ENCODE data around the gene SDR42E1. TPM values are rescaled to one million over a fixed set of nuclear protein-coding genes. Genes with fewer than 3 reads are reported as not detected.

SDR42E1 gene
- total RNA-seq, 1 experiment from 2014 or later, result 17.4 TPM

DNA sequence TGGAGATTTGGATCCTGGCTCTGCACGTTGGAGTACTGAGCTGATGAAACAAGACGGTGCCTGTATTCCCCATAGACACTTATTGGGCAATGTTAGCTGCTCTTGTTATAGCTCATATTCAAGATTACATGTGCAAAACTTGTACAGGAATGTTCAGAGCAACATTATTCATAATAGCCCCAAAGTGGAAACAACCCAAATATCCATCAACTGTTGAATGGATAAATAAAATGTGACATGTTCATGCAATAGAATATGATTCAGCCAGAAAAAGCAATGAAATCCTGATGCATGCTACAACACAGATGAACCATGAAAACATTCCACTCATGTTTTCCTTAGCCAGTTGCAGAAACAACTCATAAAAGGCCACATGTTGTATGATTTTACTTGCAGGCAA is 5.7 kb upstream of the SDR42E1 start:
- Histone ChIP-seq H3K4me2 (ENCODE audit: low read length) (no peak overlapping the region), H4K20me1 (ENCODE audit: insufficient read depth) (no peaks in the 10 kb centered on the region), H3K79me2 (ENCODE audit: insufficient read depth, low read length) (no peaks in the 10 kb centered on the region), H3K9me2 (ENCODE audit: insufficient read depth) (no peaks in the 10 kb centered on the region; the same call in 1 of the 2 replicates), H3K9me3 (ENCODE audit: control insufficient read depth in 1 of 2, insufficient read depth in 1 of 2, low read depth in 1 of 2, low read length in 2 of 2) (peaks cover 0 to 9% of the 10 kb centered on the region in 2 experiments; a peak in 1 of 4 replicates), H2AFZ (ENCODE audit: low read depth, low read length, poor library complexity, severe bottlenecking) (no peak overlapping the region), H3K4me3 (replicated peaks in 1 of 2; ENCODE audit: low read depth in 1 of 2, low read length in 2 of 2) (no peak overlapping the region), H3K36me3 (ENCODE audit: control insufficient read depth in 1 of 2, insufficient read depth in 2 of 2, low read length in 2 of 2) (no peaks in the 10 kb centered on the region), H3K27ac (ENCODE audit: low read depth, low read length) (no peak overlapping the region), H3K27me3 (ENCODE audit: insufficient read depth, low read length) (peaks cover 24% of the 10 kb centered on the region), H3K9ac (ENCODE audit: low read length) (no peak overlapping the region), H3K4me1 (ENCODE audit: control insufficient read depth in 1 of 2, insufficient read depth in 2 of 2, low read length in 2 of 2) (0 out of 4 replicates have a peak, but pooled peaks cover 0 to 6% of the 10 kb centered on the region in 2 experiments)
- no peak for TF ChIP-seq EZH2phosphoT487 (IDR thresholded peaks at IDR 0.05; ENCODE audit: borderline replicate concordance)
- no peak for TF ChIP-seq EZH2 (IDR thresholded peaks at IDR 0.05)
- no peak for TF ChIP-seq JUND (IDR thresholded peaks at IDR 0.05)
- no peak for TF ChIP-seq TCF7L2 (IDR thresholded peaks at IDR 0.05; ENCODE audit: borderline replicate concordance, extremely low read depth, insufficient read depth, insufficient read length)
- TF ChIP-seq CEBPB (IDR thresholded peaks at IDR 0.05; ENCODE audit: low read depth), result no peak
- TF ChIP-seq ZFX (IDR thresholded peaks at IDR 0.05), result no peak
- no peak for TF ChIP-seq SP1 (IDR thresholded peaks at IDR 0.05; ENCODE audit: low read depth)
- TF ChIP-seq YY1 (IDR thresholded peaks at IDR 0.05; ENCODE audit: extremely low read depth, insufficient replicate concordance, low read depth, low read length), result no peak
- TF ChIP-seq RAD21 (IDR thresholded peaks at IDR 0.05; ENCODE audit: low read depth), result no peak
- TF ChIP-seq, protein P1, sequence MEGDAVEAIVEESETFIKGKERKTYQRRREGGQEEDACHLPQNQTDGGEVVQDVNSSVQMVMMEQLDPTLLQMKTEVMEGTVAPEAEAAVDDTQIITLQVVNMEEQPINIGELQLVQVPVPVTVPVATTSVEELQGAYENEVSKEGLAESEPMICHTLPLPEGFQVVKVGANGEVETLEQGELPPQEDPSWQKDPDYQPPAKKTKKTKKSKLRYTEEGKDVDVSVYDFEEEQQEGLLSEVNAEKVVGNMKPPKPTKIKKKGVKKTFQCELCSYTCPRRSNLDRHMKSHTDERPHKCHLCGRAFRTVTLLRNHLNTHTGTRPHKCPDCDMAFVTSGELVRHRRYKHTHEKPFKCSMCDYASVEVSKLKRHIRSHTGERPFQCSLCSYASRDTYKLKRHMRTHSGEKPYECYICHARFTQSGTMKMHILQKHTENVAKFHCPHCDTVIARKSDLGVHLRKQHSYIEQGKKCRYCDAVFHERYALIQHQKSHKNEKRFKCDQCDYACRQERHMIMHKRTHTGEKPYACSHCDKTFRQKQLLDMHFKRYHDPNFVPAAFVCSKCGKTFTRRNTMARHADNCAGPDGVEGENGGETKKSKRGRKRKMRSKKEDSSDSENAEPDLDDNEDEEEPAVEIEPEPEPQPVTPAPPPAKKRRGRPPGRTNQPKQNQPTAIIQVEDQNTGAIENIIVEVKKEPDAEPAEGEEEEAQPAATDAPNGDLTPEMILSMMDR (IDR thresholded peaks at IDR 0.05 in 2 of 3, conservative IDR thresholded peaks at IDR 0.05 in 1 of 3; ENCODE audit: borderline replicate concordance in 1 of 3, insufficient read depth in 1 of 3, low read depth in 2 of 3, low read length in 2 of 3), result no peak
- no peak for TF ChIP-seq ZNF274 (IDR thresholded peaks at IDR 0.05; ENCODE audit: low read depth, low read length)
- TF ChIP-seq POLR2AphosphoS5 (IDR thresholded peaks at IDR 0.05; ENCODE audit: low read depth, low read length), result no peak
- intact Hi-C loops (cut with micrococcal nuclease), result no loop called here
- ChIA-PET POLR2A (interaction anchor here (1.1 kb wide), 1 partner anchor 20 kb away, joined by 3 read pairs; no protein-coding TSS in a partner anchor), CTCF (interaction anchor here (0.8 to 1.5 kb wide), 7 partner anchors 13 to 213 kb away, joined by 3 to 10 read pairs (median 5); no protein-coding TSS in a partner anchor), RAD21 (ENCODE audit: low non-redundant PET in 1 of 2, low total read pairs in 2 of 2, uncharacterized antibody in 2 of 2, unreplicated experiment in 2 of 2) (no interaction called here)
- no TSS peak for BruUV-seq (replicated peaks)
- no peak for DNase-seq (ENCODE audit: low read depth, low spot score)
- ATAC-seq, result no peak
